Liver (tissue), 9 donors: ENCODE data around the gene FZD4. TPM values are rescaled to one million over a fixed set of nuclear protein-coding genes. Genes with fewer than 3 reads are reported as not detected.
A peak's percentile ranks its signal among the peaks of the same experiment; 100 is the strongest.

Experiments
- DNase-seq: peaks from one replicate; pipeline ENCODE4 v3.0.0-alpha.2; 2017; ENCODE audit warnings: low spot score
- H3K27ac ChIP-seq, 2 donors: one replicate each; pipeline ENCODE4 v1.7.0; 2013; ENCODE audit warnings: inconsistent platforms in 2 of 2, low read length in 2 of 2, control low read depth in 1 of 2, low read depth in 1 of 2, mild to moderate bottlenecking in 1 of 2
- H3K27me3 ChIP-seq, 4 donors: one replicate each; pipeline versions ENCODE4 v1.6.1 to v1.7.0; 2013; ENCODE audit warnings: low read length in 3 of 4, inconsistent platforms in 1 of 4, mild to moderate bottlenecking in 1 of 4, moderate library complexity in 1 of 4; ENCODE audit not compliant: control insufficient read depth in 4 of 4, insufficient read depth in 4 of 4
- H3K36me3 ChIP-seq, 4 donors: one replicate each; pipeline versions ENCODE4 v1.6.1 to v1.7.0; 2013; ENCODE audit warnings: low read length in 3 of 4, mild to moderate bottlenecking in 3 of 4, low read depth in 1 of 4, moderate library complexity in 1 of 4; ENCODE audit not compliant: control insufficient read depth in 4 of 4, insufficient read depth in 3 of 4
- H3K4me1 ChIP-seq, 4 donors: one replicate each; pipeline versions ENCODE4 v1.6.1 to v1.7.0; 2013; ENCODE audit warnings: low read length in 3 of 4, mild to moderate bottlenecking in 3 of 4, moderate library complexity in 1 of 4; ENCODE audit not compliant: control insufficient read depth in 4 of 4, insufficient read depth in 4 of 4
- H3K4me3 ChIP-seq, 3 donors: one replicate each; pipeline versions ENCODE4 v1.6.1 to v1.7.0; 2013; ENCODE audit warnings: low read length in 3 of 3, control low read depth in 1 of 3, low read depth in 1 of 3, mild to moderate bottlenecking in 1 of 3
- H3K9ac ChIP-seq, 2 donors: one replicate each; pipeline ENCODE4 v1.7.0; 2013; ENCODE audit warnings: low read length in 2 of 2, mild to moderate bottlenecking in 2 of 2, moderate library complexity in 2 of 2, control low read depth in 1 of 2, low read depth in 1 of 2
- H3K9me3 ChIP-seq, 4 donors: one replicate each; pipeline versions ENCODE4 v1.6.1 to v1.7.0; 2013; ENCODE audit warnings: low read length in 3 of 4; ENCODE audit not compliant: control insufficient read depth in 4 of 4
- ATF3 ChIP-seq: IDR thresholded peaks from 2 replicates; pipeline ENCODE4 v1.6.1; 2016; ENCODE audit warnings: antibody characterized with exemption
- CTCF ChIP-seq: fragments of 150-350 bp; IDR thresholded peaks from 2 replicates; pipeline ENCODE4 v1.5.1; 2017; ENCODE audit warnings: improper control_type of control experiment, low read depth, low read length; ENCODE audit not compliant: missing input control
- EGR1 ChIP-seq, 2 donors: IDR thresholded peaks; 2 replicates each; pipeline ENCODE4 v1.6.1; 2016 to 2018; ENCODE audit warnings: antibody characterized with exemption in 2 of 2, low read depth in 2 of 2
- FOXA2 ChIP-seq: IDR thresholded peaks from 2 replicates; pipeline ENCODE4 v1.6.1; 2016; ENCODE audit warnings: antibody characterized with exemption
- GABPA ChIP-seq, 2 donors: IDR thresholded peaks in 1 of 2; conservative IDR thresholded peaks in 1 of 2; 2 replicates each; pipeline ENCODE4 v1.6.1; 2016; ENCODE audit warnings: antibody characterized with exemption in 2 of 2, mild to moderate bottlenecking in 1 of 2, moderate library complexity in 1 of 2
- HNF4A ChIP-seq, 2 donors: conservative IDR thresholded peaks; 2 replicates each; pipeline ENCODE4 v1.6.1; 2016; ENCODE audit warnings: antibody characterized with exemption in 2 of 2, mild to moderate bottlenecking in 2 of 2
- HNF4G ChIP-seq: IDR thresholded peaks from 2 replicates; pipeline ENCODE4 v1.6.1; 2016; ENCODE audit warnings: antibody characterized with exemption
- NR2F2 ChIP-seq: IDR thresholded peaks from 2 replicates; pipeline ENCODE4 v1.6.1; 2016; ENCODE audit warnings: antibody characterized with exemption
- RAD21 ChIP-seq, 2 donors: IDR thresholded peaks; 2 replicates each; pipeline ENCODE4 v1.6.1; 2016; ENCODE audit warnings: antibody characterized with exemption in 2 of 2, mild to moderate bottlenecking in 2 of 2
- REST ChIP-seq: IDR thresholded peaks from 2 replicates; pipeline ENCODE4 v1.6.1; 2016; ENCODE audit warnings: antibody characterized with exemption, mild to moderate bottlenecking
- RXRA ChIP-seq, 2 donors: IDR thresholded peaks; 2 replicates each; pipeline ENCODE4 v1.6.1; 2017 to 2018; ENCODE audit warnings: antibody characterized with exemption in 2 of 2, mild to moderate bottlenecking in 1 of 2
- SP1 ChIP-seq: IDR thresholded peaks from 2 replicates; pipeline ENCODE4 v1.6.1; 2018; ENCODE audit warnings: antibody characterized with exemption, mild to moderate bottlenecking
- YY1 ChIP-seq: IDR thresholded peaks from 2 replicates; pipeline ENCODE4 v1.6.1; 2016; ENCODE audit warnings: antibody characterized with exemption, mild to moderate bottlenecking
- ZBTB33 ChIP-seq: IDR thresholded peaks from 2 replicates; pipeline ENCODE4 v1.6.1; 2016; ENCODE audit warnings: antibody characterized with exemption
- WGBS: extraction: QIAGEN DNeasy Blood & Tissue Kit; methylation state at CpG from one replicate; pipeline ENCODE4 v1.1.7; 2013; 5-methylcytosine and 5-hydroxymethylcytosine counted together
- polyA plus RNA-seq, 2 donors: library from polyadenylated mRNA; stranded (reverse) in 1 of 2; unstranded in 1 of 2; fragments of 200-250 nt in 1 of 2; fragments of >200 nt in 1 of 2; fragmentation: Nextera tagmentation in 1 of 2; extraction: Ambion mirVana in 1 of 2; gene quantifications; one replicate each; pipeline versions ENCODE4 v1.2.1 to v1.2.3, GENCODE V29; 2013 to 2015
- total RNA-seq, 2 donors: library from RNA; depleted of rRNA; stranded (reverse); fragments of >200 nt; gene quantifications; one replicate each; pipeline ENCODE4 v1.2.3, GENCODE V29; 2014
- donor health status: healthy.
- donor health status: healthy.
- donor health status: healthy.
- donor health status: healthy.
- donor health status: healthy.

FZD4 gene
- total and polyA plus RNA-seq, 4 donors = 4.9 to 23.7 (median 8.2) TPM

- no peaks in the 10 kb centered on the region for H3K27me3 ChIP-seq
- no peaks in the 10 kb centered on the region for H3K36me3 ChIP-seq
- H3K27ac ChIP-seq = no peak overlapping the region
- 97% methylated on average over 1 of the region's 1 CpG for WGBS
- no peaks in the 10 kb centered on the region for H3K9me3 ChIP-seq
- no peak for DNase-seq
- no peaks in the 10 kb centered on the region for H3K4me1 ChIP-seq
- no peak overlapping the region for H3K9ac ChIP-seq
- no peak for TF ChIP-seq RAD21 (IDR thresholded peaks at IDR 0.05)
- no peak for TF ChIP-seq GABPA (IDR thresholded peaks at IDR 0.05 in 1 of 2, conservative IDR thresholded peaks at IDR 0.05 in 1 of 2)
- no peak for TF ChIP-seq NR2F2
- TF ChIP-seq SP1 = no peak
- TF ChIP-seq HNF4A (conservative IDR thresholded peaks at IDR 0.05) = no peak
- TF ChIP-seq HNF4G = no peak
- TF ChIP-seq YY1 = no peak
- no peak for TF ChIP-seq EGR1 (IDR thresholded peaks at IDR 0.05; ENCODE audit: low read depth in 2 of 2)
- no peak for TF ChIP-seq FOXA2
- no peak for TF ChIP-seq REST
- no peak for TF ChIP-seq ATF3
- TF ChIP-seq ZBTB33 = no peak
- H3K4me3 ChIP-seq = no peak overlapping the region
These were observed 33.0 kb downstream of the FZD4 start for GRCh38 chr11:86922225-86922624.

GRCh38 chr11:86919557-86920210 lies 35.5 kb downstream of the FZD4 start:
- WGBS = 77% methylated on average over 7 of the region's 7 CpGs
- no peaks in the 10 kb centered on the region for H3K9me3 ChIP-seq
- H3K9ac ChIP-seq = no peak overlapping the region
- no peaks in the 10 kb centered on the region for H3K4me1 ChIP-seq
- TF ChIP-seq ZBTB33 = no peak
- no peak for TF ChIP-seq FOXA2
- peak; percentile 72 to 78 for TF ChIP-seq RAD21 (IDR thresholded peaks at IDR 0.05)
- TF ChIP-seq ATF3 = no peak
- no peak for TF ChIP-seq RXRA (IDR thresholded peaks at IDR 0.05)
- TF ChIP-seq CTCF = peak; percentile 31
- no peak for DNase-seq
- no peak overlapping the region for H3K27ac ChIP-seq
- H3K4me3 ChIP-seq = no peak overlapping the region
- H3K27me3 ChIP-seq = no peaks in the 10 kb centered on the region
- no peaks in the 10 kb centered on the region for H3K36me3 ChIP-seq
